Prostate gland (tissue), 2 donors: ENCODE results near the gene INSR.

Source experiments
- CTCF ChIP-seq, 4 experiments: fragments of 200-600 bp in 2 of 4; fragments of 450-650 bp in 2 of 4; sonication (generic) in 2 of 4; IDR thresholded peaks; 1 replicate in 3 of 4; 2 replicates in 1 of 4; pipeline ENCODE4 v1.5.1; 2016 to 2019; ENCODE audit warnings: antibody characterized with exemption in 4 of 4, mild to moderate bottlenecking in 2 of 4, moderate library complexity in 2 of 4
- POLR2A ChIP-seq: fragments of 450-650 bp; IDR thresholded peaks from one replicate; pipeline ENCODE4 v1.6.1; 2016; ENCODE audit warnings: antibody characterized with exemption, mild to moderate bottlenecking
- POLR2AphosphoS5 ChIP-seq: sonication (generic); formaldehyde crosslinking; IDR thresholded peaks from one replicate; pipeline ENCODE4 v1.6.1; 2017; ENCODE audit warnings: antibody characterized with exemption

- TF ChIP-seq CTCF (IDR thresholded peaks at IDR 0.05): no peak
- TF ChIP-seq POLR2A: no peak
- TF ChIP-seq POLR2AphosphoS5: no peak
Observed at GRCh38 chr19:7287722-7288121, 6.5 kb downstream of the INSR start.
